ENCODE results near the gene USPL1. TPM values are rescaled to one million over a fixed set of nuclear protein-coding genes. Genes with fewer than 3 reads are reported as not detected.

The USPL1 gene
- total and polyA plus RNA-seq, 4 donors = 4.1 to 13.0 (median 8.2) TPM

DNA sequence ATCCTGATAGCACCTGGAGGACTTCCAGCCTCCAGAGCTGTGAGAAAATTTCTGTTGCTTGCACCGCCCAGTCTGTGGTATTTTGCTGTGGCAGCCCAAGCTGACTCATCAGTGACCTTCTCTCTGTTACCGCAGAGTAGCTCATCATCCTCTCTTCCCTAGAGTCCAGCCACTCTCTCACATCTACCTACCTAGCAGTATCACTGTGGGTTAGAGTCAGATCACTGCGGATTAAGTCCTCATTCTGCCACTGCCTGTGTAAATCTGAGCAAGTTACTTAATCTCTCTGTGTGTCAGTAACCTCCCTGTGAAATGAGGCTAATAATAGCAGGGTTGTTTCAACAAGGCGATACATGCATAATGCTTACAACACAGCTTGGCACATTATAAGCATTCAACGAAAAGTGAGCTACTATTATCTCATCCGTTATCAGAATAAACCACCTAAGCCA is 40.3 kb upstream of the USPL1 start:
- no peak for DNase-seq (ENCODE audit: low spot score)
- Histone ChIP-seq H3K9ac (ENCODE audit: low read depth in 1 of 2, low read length in 2 of 2) (no peak overlapping the region), H3K27ac (ENCODE audit: low read depth in 1 of 2, low read length in 2 of 2) (no peak overlapping the region), H3K4me3 (ENCODE audit: low read depth in 1 of 3, low read length in 3 of 3) (no peak overlapping the region), H3K4me1 (ENCODE audit: control insufficient read depth in 4 of 4, insufficient read depth in 4 of 4, low read length in 3 of 4) (peaks cover 0 to 15% (median 3%) of the 10 kb centered on the region in 4 donors), H3K27me3 (ENCODE audit: control insufficient read depth in 4 of 4, insufficient read depth in 4 of 4, low read length in 3 of 4) (no peaks in the 10 kb centered on the region), H3K9me3 (ENCODE audit: control insufficient read depth in 4 of 4, low read length in 3 of 4) (no peaks in the 10 kb centered on the region), H3K36me3 (ENCODE audit: control insufficient read depth in 4 of 4, insufficient read depth in 3 of 4, low read depth in 1 of 4, low read length in 3 of 4) (no peaks in the 10 kb centered on the region)
- TF ChIP-seq, protein P1, sequence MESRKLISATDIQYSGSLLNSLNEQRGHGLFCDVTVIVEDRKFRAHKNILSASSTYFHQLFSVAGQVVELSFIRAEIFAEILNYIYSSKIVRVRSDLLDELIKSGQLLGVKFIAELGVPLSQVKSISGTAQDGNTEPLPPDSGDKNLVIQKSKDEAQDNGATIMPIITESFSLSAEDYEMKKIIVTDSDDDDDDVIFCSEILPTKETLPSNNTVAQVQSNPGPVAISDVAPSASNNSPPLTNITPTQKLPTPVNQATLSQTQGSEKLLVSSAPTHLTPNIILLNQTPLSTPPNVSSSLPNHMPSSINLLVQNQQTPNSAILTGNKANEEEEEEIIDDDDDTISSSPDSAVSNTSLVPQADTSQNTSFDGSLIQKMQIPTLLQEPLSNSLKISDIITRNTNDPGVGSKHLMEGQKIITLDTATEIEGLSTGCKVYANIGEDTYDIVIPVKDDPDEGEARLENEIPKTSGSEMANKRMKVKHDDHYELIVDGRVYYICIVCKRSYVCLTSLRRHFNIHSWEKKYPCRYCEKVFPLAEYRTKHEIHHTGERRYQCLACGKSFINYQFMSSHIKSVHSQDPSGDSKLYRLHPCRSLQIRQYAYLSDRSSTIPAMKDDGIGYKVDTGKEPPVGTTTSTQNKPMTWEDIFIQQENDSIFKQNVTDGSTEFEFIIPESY (IDR thresholded peaks at IDR 0.05) = no peak
- TF ChIP-seq HNF4A (conservative IDR thresholded peaks at IDR 0.05) (no peak), JUND (IDR thresholded peaks at IDR 0.05) (no peak), NR2F2 (IDR thresholded peaks at IDR 0.05) (no peak), RAD21 (IDR thresholded peaks at IDR 0.05) (no peak), GABPA (IDR thresholded peaks at IDR 0.05 in 1 of 2, conservative IDR thresholded peaks at IDR 0.05 in 1 of 2) (no peak), HNF4G (IDR thresholded peaks at IDR 0.05) (no peak), RXRA (IDR thresholded peaks at IDR 0.05) (no peak), YY1 (IDR thresholded peaks at IDR 0.05) (no peak), EGR1 (IDR thresholded peaks at IDR 0.05; ENCODE audit: low read depth in 2 of 2) (no peak), TAF1 (conservative IDR thresholded peaks at IDR 0.05) (no peak), FOXA2 (IDR thresholded peaks at IDR 0.05) (no peak), SP1 (IDR thresholded peaks at IDR 0.05) (no peak), FOXA1 (IDR thresholded peaks at IDR 0.05) (no peak)
- TF ChIP-seq, protein P2, sequence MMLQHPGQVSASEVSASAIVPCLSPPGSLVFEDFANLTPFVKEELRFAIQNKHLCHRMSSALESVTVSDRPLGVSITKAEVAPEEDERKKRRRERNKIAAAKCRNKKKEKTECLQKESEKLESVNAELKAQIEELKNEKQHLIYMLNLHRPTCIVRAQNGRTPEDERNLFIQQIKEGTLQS (IDR thresholded peaks at IDR 0.05) = no peak
- TF ChIP-seq, protein P3, sequence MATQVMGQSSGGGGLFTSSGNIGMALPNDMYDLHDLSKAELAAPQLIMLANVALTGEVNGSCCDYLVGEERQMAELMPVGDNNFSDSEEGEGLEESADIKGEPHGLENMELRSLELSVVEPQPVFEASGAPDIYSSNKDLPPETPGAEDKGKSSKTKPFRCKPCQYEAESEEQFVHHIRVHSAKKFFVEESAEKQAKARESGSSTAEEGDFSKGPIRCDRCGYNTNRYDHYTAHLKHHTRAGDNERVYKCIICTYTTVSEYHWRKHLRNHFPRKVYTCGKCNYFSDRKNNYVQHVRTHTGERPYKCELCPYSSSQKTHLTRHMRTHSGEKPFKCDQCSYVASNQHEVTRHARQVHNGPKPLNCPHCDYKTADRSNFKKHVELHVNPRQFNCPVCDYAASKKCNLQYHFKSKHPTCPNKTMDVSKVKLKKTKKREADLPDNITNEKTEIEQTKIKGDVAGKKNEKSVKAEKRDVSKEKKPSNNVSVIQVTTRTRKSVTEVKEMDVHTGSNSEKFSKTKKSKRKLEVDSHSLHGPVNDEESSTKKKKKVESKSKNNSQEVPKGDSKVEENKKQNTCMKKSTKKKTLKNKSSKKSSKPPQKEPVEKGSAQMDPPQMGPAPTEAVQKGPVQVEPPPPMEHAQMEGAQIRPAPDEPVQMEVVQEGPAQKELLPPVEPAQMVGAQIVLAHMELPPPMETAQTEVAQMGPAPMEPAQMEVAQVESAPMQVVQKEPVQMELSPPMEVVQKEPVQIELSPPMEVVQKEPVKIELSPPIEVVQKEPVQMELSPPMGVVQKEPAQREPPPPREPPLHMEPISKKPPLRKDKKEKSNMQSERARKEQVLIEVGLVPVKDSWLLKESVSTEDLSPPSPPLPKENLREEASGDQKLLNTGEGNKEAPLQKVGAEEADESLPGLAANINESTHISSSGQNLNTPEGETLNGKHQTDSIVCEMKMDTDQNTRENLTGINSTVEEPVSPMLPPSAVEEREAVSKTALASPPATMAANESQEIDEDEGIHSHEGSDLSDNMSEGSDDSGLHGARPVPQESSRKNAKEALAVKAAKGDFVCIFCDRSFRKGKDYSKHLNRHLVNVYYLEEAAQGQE (IDR thresholded peaks at IDR 0.05) = no peak
- TF ChIP-seq, protein P4, sequence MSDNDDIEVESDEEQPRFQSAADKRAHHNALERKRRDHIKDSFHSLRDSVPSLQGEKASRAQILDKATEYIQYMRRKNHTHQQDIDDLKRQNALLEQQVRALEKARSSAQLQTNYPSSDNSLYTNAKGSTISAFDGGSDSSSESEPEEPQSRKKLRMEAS (IDR thresholded peaks at IDR 0.05) = no peak
- TF ChIP-seq, protein P5, sequence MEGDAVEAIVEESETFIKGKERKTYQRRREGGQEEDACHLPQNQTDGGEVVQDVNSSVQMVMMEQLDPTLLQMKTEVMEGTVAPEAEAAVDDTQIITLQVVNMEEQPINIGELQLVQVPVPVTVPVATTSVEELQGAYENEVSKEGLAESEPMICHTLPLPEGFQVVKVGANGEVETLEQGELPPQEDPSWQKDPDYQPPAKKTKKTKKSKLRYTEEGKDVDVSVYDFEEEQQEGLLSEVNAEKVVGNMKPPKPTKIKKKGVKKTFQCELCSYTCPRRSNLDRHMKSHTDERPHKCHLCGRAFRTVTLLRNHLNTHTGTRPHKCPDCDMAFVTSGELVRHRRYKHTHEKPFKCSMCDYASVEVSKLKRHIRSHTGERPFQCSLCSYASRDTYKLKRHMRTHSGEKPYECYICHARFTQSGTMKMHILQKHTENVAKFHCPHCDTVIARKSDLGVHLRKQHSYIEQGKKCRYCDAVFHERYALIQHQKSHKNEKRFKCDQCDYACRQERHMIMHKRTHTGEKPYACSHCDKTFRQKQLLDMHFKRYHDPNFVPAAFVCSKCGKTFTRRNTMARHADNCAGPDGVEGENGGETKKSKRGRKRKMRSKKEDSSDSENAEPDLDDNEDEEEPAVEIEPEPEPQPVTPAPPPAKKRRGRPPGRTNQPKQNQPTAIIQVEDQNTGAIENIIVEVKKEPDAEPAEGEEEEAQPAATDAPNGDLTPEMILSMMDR (IDR thresholded peaks at IDR 0.05; ENCODE audit: low read depth, low read length, missing input control) = no peak
- 63% methylated on average over 6 of the region's 6 CpGs for WGBS

All from liver (tissue), 9 donors.